HEK293 (cell line): ENCODE data around the gene TENT4B.

Experiments
- CTCF ChIA-PET: fragments of 350-600 bp; formaldehyde crosslinking; extraction: SDS; loops from one replicate; lab custom pipeline; 2021; ENCODE audit warnings: antibody characterized with exemption; lab: Yijun Ruan, JAX
- POLR2A ChIA-PET: fragments of 300-600 bp; formaldehyde crosslinking; extraction: SDS; loops from one replicate; lab custom pipeline; 2020; ENCODE audit warnings: antibody characterized with exemption, inconsistent platforms; lab: Yijun Ruan, JAX
- H3K27ac ChIP-seq: fragments of 200-500 bp; sonication (Bioruptor generic); 2 replicates; pipeline ENCODE4 v1.5.1; 2014; ENCODE audit warnings: low read depth, low read length, control low read depth, inconsistent platforms; ENCODE audit errors: extremely low read depth
- H3K36me3 ChIP-seq, 2 experiments: fragments of 200-500 bp in 1 of 2; sonication (Bioruptor generic) in 1 of 2; 1 replicate in 1 of 2; 2 replicates in 1 of 2; pipeline ENCODE4 v1.5.1; 2014 to 2017; ENCODE audit warnings: inconsistent platforms in 2 of 2, low read length in 2 of 2; ENCODE audit not compliant: control insufficient read depth in 2 of 2, insufficient read depth in 1 of 2
- H3K4me1 ChIP-seq: fragments of 200-500 bp; sonication (Bioruptor generic); 2 replicates; pipeline ENCODE4 v1.5.1; 2014; ENCODE audit warnings: mild to moderate bottlenecking, low read length, inconsistent platforms; ENCODE audit not compliant: control insufficient read depth, insufficient read depth
- H3K4me3 ChIP-seq: 2 replicates; pipeline ENCODE4 v1.5.1; 2011; ENCODE audit warnings: low read depth, mild to moderate bottlenecking, control low read depth, low read length, moderate library complexity
- H3K9me3 ChIP-seq: fragments of 200-500 bp; sonication (Bioruptor generic); 2 replicates; pipeline ENCODE4 v1.5.1; 2014; ENCODE audit warnings: low read depth, low read length, inconsistent platforms; ENCODE audit not compliant: control insufficient read depth, insufficient read depth
- HOXC10 ChIP-seq: sonication (generic); formaldehyde crosslinking; IDR thresholded peaks from 2 replicates; pipeline ENCODE4 v1.8.1; 2023; ENCODE audit warnings: mild to moderate bottlenecking, missing genetic modification reagents
- OSR2 ChIP-seq: fragments of 450-650 bp; formaldehyde crosslinking; IDR thresholded peaks from 2 replicates; pipeline ENCODE4 v1.5.1; 2016; ENCODE audit warnings: missing biosample characterization, missing genetic modification characterization
- SALL2 ChIP-seq: fragments of 450-650 bp; formaldehyde crosslinking; IDR thresholded peaks from 2 replicates; pipeline ENCODE4 v1.5.0; 2017; ENCODE audit warnings: missing biosample characterization, mild to moderate bottlenecking, missing genetic modification characterization, borderline replicate concordance
- ZNF114 ChIP-seq: fragments of 450-650 bp; formaldehyde crosslinking; IDR thresholded peaks from 2 replicates; pipeline ENCODE4 v1.5.0; 2017; ENCODE audit warnings: missing biosample characterization, missing genetic modification characterization
- ZNF146 ChIP-seq: fragments of 450-650 bp; formaldehyde crosslinking; IDR thresholded peaks from 2 replicates; pipeline ENCODE4 v1.5.1; 2016; ENCODE audit warnings: missing biosample characterization, missing genetic modification characterization
- ZNF169 ChIP-seq: fragments of 450-650 bp; formaldehyde crosslinking; IDR thresholded peaks from 2 replicates; pipeline ENCODE4 v1.5.1; 2016; ENCODE audit warnings: missing biosample characterization, missing genetic modification characterization
- ZNF184 ChIP-seq: fragments of 450-650 bp; IDR thresholded peaks from 2 replicates; pipeline ENCODE4 v1.5.1; 2018; ENCODE audit warnings: missing biosample characterization, mild to moderate bottlenecking, missing genetic modification characterization
- ZNF19 ChIP-seq: fragments of 450-650 bp; formaldehyde crosslinking; IDR thresholded peaks from 2 replicates; pipeline ENCODE4; 2016; ENCODE audit warnings: missing biosample characterization, missing genetic modification characterization, low read depth
- ZNF223 ChIP-seq: fragments of 450-650 bp; formaldehyde crosslinking; IDR thresholded peaks from 2 replicates; pipeline ENCODE4 v1.5.1; 2016; ENCODE audit warnings: missing biosample characterization, missing genetic modification characterization
- ZNF544 ChIP-seq: fragments of 450-650 bp; formaldehyde crosslinking; IDR thresholded peaks from 2 replicates; pipeline ENCODE4 v1.5.0; 2017; ENCODE audit warnings: missing biosample characterization, missing genetic modification characterization
- ZNF549 ChIP-seq: fragments of 450-650 bp; IDR thresholded peaks from 2 replicates; pipeline ENCODE4 v1.5.1; 2018; ENCODE audit warnings: missing biosample characterization, missing genetic modification characterization, mild to moderate bottlenecking, inconsistent platforms, moderate library complexity
- ZNF629 ChIP-seq: fragments of 450-650 bp; formaldehyde crosslinking; IDR thresholded peaks from 2 replicates; pipeline ENCODE4 v1.5.1; 2017; ENCODE audit warnings: missing biosample characterization, missing genetic modification characterization
- ZNF658 ChIP-seq: fragments of 450-650 bp; formaldehyde crosslinking; IDR thresholded peaks from 2 replicates; pipeline ENCODE4; 2016; ENCODE audit warnings: missing biosample characterization, missing genetic modification characterization
- ZNF660 ChIP-seq: fragments of 450-650 bp; IDR thresholded peaks from 2 replicates; pipeline ENCODE4 v1.5.1; 2018; ENCODE audit warnings: missing biosample characterization, mild to moderate bottlenecking, missing genetic modification characterization
- ZNF747 ChIP-seq: fragments of 450-650 bp; formaldehyde crosslinking; IDR thresholded peaks from 2 replicates; pipeline ENCODE4 v1.5.1; 2016; ENCODE audit warnings: missing biosample characterization, missing genetic modification characterization
- ZNF768 ChIP-seq: fragments of 450-650 bp; formaldehyde crosslinking; IDR thresholded peaks from 2 replicates; pipeline ENCODE4 v1.5.1; 2018; ENCODE audit warnings: missing biosample characterization, mild to moderate bottlenecking, missing genetic modification characterization
- ZSCAN30 ChIP-seq: fragments of 450-650 bp; IDR thresholded peaks from 2 replicates; pipeline ENCODE4 v1.5.1; 2018; ENCODE audit warnings: missing biosample characterization, mild to moderate bottlenecking, missing genetic modification characterization, moderate library complexity
- TF ChIP-seq, protein P1 (sequence below): fragments of 450-650 bp; formaldehyde crosslinking; IDR thresholded peaks from 2 replicates; pipeline ENCODE4 v1.5.1; 2017; ENCODE audit warnings: missing biosample characterization, missing genetic modification characterization
- TF ChIP-seq, protein P2 (sequence below): fragments of 450-650 bp; formaldehyde crosslinking; IDR thresholded peaks from 2 replicates; pipeline ENCODE4 v1.5.1; 2016; ENCODE audit warnings: missing biosample characterization, missing genetic modification characterization, borderline replicate concordance
- TF ChIP-seq, protein P3 (sequence below): fragments of 450-650 bp; formaldehyde crosslinking; IDR thresholded peaks from 2 replicates; pipeline ENCODE4 v1.5.1; 2016; ENCODE audit warnings: missing biosample characterization, missing genetic modification characterization

TENT4B gene

GRCh38 chr16:50152807-50153595 is at the start of gene TENT4B (continued):
- no peak for TF ChIP-seq ZNF146
- TF ChIP-seq, all 188 proteins: peak for 43

GRCh38 chr16:50103764-50104163 is 49.3 kb upstream of the TENT4B start:
- no peaks in the 10 kb centered on the region for H3K4me1 ChIP-seq
- ChIA-PET POLR2A (interaction anchor here (0.5 kb wide), 1 partner anchor 29 kb away, joined by 4 read pairs; no protein-coding TSS in a partner anchor), CTCF (interaction anchor here (1.1 kb wide), 1 partner anchor 11 kb away, joined by 3 read pairs; no protein-coding TSS in a partner anchor)
- H3K4me3 ChIP-seq = no peak overlapping the region
- H3K36me3 ChIP-seq = peaks cover 39 to 76% of the 10 kb centered on the region in 2 experiments; a peak in 2 of 3 replicates
- no peaks in the 10 kb centered on the region for H3K9me3 ChIP-seq
- no peak for TF ChIP-seq ZNF629
- TF ChIP-seq ZSCAN30 (tag by site-specific recombination) = no peak
- no peak for TF ChIP-seq ZNF169 (tag by site-specific recombination)
- TF ChIP-seq ZNF549 = no peak
- TF ChIP-seq ZNF19 (tag by site-specific recombination) = no peak
- TF ChIP-seq ZNF658 (tag by site-specific recombination) = no peak
- no peak for TF ChIP-seq SALL2
- no peak for TF ChIP-seq OSR2 (tag by site-specific recombination)
- TF ChIP-seq ZNF660 (tag by site-specific recombination) = no peak
- TF ChIP-seq, protein P1, sequence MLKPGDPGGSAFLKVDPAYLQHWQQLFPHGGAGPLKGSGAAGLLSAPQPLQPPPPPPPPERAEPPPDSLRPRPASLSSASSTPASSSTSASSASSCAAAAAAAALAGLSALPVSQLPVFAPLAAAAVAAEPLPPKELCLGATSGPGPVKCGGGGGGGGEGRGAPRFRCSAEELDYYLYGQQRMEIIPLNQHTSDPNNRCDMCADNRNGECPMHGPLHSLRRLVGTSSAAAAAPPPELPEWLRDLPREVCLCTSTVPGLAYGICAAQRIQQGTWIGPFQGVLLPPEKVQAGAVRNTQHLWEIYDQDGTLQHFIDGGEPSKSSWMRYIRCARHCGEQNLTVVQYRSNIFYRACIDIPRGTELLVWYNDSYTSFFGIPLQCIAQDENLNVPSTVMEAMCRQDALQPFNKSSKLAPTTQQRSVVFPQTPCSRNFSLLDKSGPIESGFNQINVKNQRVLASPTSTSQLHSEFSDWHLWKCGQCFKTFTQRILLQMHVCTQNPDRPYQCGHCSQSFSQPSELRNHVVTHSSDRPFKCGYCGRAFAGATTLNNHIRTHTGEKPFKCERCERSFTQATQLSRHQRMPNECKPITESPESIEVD (tag by site-specific recombination) = no peak
- TF ChIP-seq ZNF223 (tag by site-specific recombination) = no peak
- TF ChIP-seq ZNF544 = no peak
- TF ChIP-seq, protein P2, sequence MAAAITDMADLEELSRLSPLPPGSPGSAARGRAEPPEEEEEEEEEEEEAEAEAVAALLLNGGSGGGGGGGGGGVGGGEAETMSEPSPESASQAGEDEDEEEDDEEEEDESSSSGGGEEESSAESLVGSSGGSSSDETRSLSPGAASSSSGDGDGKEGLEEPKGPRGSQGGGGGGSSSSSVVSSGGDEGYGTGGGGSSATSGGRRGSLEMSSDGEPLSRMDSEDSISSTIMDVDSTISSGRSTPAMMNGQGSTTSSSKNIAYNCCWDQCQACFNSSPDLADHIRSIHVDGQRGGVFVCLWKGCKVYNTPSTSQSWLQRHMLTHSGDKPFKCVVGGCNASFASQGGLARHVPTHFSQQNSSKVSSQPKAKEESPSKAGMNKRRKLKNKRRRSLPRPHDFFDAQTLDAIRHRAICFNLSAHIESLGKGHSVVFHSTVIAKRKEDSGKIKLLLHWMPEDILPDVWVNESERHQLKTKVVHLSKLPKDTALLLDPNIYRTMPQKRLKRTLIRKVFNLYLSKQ (tag by site-specific recombination) = no peak
- TF ChIP-seq, protein P3, sequence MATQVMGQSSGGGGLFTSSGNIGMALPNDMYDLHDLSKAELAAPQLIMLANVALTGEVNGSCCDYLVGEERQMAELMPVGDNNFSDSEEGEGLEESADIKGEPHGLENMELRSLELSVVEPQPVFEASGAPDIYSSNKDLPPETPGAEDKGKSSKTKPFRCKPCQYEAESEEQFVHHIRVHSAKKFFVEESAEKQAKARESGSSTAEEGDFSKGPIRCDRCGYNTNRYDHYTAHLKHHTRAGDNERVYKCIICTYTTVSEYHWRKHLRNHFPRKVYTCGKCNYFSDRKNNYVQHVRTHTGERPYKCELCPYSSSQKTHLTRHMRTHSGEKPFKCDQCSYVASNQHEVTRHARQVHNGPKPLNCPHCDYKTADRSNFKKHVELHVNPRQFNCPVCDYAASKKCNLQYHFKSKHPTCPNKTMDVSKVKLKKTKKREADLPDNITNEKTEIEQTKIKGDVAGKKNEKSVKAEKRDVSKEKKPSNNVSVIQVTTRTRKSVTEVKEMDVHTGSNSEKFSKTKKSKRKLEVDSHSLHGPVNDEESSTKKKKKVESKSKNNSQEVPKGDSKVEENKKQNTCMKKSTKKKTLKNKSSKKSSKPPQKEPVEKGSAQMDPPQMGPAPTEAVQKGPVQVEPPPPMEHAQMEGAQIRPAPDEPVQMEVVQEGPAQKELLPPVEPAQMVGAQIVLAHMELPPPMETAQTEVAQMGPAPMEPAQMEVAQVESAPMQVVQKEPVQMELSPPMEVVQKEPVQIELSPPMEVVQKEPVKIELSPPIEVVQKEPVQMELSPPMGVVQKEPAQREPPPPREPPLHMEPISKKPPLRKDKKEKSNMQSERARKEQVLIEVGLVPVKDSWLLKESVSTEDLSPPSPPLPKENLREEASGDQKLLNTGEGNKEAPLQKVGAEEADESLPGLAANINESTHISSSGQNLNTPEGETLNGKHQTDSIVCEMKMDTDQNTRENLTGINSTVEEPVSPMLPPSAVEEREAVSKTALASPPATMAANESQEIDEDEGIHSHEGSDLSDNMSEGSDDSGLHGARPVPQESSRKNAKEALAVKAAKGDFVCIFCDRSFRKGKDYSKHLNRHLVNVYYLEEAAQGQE (tag by site-specific recombination) = no peak
- no peak for TF ChIP-seq ZNF768 (tag by site-specific recombination)
- TF ChIP-seq ZNF184 (tag by site-specific recombination) = no peak
- TF ChIP-seq HOXC10 (CRISPR knock-in tag) = no peak
- no peak for TF ChIP-seq ZNF747
- no peak for TF ChIP-seq ZNF114
- no peak overlapping the region for H3K27ac ChIP-seq
